NK-92 treated with Interleukin-12 subunit alpha and Interleukin-12 subunit beta, amount 100 ng/mL, for 24 hours (cell line): Measurements from ENCODE around the gene RNASEH2B.

Source experiments
- DNase-seq: peaks from one replicate; lab custom pipeline; 2025; lab: John Stamatoyannopoulos, UW

The RNASEH2B gene, protein sequence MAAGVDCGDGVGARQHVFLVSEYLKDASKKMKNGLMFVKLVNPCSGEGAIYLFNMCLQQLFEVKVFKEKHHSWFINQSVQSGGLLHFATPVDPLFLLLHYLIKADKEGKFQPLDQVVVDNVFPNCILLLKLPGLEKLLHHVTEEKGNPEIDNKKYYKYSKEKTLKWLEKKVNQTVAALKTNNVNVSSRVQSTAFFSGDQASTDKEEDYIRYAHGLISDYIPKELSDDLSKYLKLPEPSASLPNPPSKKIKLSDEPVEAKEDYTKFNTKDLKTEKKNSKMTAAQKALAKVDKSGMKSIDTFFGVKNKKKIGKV

DNA sequence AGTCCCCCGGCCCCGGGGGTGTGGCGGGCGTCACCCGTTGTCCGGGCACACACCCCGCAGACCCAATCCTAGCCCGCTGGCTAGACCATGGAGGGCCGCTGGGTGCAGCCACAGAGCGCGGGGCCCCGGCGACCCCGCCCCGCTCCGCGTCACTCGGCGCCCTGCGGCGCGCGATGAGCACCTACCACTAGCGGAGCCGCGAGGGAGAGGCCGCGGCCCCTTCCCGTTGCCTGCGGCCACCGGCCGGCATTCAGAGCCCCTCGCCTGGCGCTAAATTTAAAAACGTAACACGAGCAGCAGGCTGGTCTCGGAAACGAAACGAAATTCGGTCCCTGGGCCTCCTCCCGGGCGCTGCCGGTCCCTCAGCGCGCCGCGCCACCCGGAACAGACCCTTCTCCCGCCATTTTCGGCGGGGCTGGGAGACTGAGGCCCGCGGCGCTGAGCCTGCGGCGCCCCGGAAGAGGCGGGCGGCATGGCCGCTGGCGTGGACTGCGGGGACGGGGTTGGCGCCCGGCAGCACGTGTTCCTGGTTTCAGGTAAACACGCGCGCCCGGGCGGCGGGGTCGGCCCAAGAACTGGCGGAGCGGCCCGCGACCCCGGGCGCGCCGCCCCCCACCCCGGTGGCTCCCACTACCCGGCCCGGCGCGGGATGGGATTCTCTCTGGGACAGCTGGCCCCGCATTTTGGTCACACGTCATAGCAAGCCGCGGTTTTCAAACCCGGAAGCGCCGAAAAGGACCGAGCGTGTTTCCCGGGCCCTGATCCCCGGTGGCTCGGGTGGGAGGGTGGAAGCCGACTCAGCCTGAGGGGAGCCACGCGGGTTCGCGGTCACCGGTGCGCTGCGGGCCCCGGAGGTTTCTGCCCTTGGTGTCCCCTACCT lies at the start of gene RNASEH2B:
Gene RNASEH2B (plus strand): TSS at position 187 of the 880 bp plus-strand sequence. CDS start 286 bp downstream, at position 473.
- DNase-seq: peak; percentile 77

DNA sequence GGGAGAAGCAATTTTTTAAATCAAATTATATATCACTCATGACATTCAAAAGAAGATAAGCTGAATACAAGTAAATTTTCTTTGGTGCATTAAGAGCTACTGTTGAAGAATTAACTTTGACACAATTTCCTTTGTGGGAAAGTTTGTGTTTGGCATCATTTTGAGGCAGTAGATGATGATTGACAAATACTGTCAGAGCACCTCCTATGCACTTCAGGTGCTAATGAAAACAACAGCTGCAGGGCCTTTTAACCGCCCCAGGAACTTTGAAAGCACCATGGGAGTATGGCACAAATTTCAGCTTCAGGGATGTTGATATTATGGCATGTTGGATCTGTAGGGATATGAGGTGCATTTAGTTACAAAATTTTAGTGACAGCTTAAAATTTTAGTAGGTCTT lies 45.1 kb upstream of the RNASEH2B start:
- DNase-seq: no peak

DNA sequence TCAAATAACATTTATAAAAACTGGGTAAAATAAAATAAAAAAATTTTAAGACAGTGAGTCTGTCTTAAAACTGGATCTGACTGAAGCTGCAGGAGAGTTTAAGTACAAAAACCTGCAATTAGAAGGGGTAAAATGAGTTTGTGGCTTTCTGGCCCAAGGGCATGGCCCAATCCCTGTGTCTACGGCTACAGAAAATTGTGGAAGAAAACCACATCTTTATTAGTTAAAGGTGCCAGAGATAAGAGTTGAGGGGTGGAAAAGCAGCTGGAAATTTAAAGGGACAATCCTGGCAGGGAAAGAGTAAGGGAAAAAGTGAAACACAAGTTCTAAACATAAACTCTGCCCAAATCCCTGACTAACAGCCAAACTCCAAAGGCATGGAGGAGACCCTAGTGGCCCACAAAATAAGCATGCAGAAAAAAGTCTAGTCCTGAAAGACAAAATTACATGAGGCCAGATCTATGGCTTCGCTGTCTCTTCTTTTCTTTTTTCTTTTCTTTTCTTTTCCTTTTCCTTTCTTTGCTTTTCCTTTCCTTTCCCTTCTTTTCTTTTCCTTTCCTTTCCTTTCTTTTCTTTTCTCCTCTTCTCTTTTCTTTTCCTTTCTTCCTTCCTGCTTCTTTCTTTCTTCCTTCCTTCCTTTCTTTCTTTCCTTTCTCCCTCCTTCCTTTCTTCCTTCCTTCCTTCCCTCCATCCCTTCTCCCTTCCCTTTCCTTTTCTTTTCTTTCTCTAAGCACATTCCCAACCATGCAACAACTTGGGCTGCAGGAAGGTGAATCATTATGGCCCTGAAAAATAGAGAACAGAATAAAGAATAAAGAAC lies 42.6 kb upstream of the RNASEH2B start:
- no peak for DNase-seq

DNA sequence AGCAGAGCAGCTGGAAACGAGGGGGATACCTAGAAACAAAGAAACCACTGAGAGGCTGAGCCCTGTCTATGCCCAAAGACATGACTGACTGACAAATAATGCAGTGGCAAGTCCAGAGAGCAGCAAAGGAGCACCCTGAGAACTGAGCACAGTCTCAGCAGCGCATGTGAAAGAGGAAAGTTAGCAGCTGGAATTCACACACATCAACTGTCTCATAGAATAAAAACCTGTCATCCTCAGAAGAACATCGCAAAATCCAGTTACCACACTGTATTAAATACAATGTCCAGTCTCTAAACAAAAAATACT lies 42.0 kb upstream of the RNASEH2B start:
- DNase-seq: no peak

DNA sequence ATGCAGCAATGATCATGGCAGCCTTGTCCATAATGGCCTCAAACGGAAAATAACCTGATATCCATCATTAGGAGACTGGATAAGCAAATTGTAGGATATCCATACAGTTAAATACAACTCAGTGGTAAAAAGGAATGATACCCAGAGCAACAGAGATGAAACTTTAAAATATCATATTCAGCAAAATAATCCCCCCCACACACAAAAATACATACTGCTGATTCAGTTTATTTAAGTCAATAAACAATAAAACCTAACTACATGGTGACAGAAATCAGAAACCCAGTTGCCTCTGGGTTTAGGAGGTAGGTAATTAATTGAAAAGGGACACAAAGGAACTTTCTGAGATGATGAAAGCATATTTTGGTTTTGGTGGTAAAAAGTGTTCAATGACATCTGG lies 38.2 kb upstream of the RNASEH2B start:
- no peak for DNase-seq

DNA sequence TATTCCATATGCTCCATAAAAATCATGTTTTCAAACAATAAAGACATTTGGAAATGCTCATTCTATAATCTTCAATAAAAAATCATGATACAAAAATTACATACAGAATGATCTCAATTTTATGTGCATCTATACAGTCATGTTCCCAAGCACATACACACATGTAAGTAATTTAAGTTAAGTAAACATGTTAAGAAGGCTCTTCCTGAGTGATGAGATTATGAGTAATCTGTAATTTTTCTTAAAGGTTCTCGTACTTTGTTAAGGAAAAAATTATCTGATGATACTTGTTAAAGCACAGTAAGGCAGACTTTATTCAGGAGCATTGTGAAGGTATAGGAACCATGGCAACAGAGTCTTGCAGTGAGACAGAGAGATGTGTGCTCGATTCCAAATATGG lies 36.1 kb upstream of the RNASEH2B start:
- no peak for DNase-seq

DNA sequence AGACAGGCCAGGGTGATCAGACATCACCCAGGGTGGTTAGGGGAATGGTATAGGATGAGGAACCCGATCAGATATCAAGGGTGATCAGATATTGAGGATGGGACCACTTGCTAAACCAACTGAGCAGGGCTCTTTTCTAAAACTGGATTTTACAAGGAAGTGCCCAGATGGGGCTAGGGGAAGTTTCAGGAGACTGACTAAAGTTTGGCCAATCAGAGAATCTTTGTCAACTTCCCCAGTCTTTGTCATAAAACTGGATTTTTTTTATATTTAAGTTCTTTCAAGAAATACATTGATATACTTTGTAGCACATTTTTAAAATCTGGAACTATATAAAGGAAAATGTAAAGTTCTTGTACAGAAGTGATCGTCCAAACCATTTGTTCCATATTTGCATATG lies 35.6 kb upstream of the RNASEH2B start:
- no peak for DNase-seq

DNA sequence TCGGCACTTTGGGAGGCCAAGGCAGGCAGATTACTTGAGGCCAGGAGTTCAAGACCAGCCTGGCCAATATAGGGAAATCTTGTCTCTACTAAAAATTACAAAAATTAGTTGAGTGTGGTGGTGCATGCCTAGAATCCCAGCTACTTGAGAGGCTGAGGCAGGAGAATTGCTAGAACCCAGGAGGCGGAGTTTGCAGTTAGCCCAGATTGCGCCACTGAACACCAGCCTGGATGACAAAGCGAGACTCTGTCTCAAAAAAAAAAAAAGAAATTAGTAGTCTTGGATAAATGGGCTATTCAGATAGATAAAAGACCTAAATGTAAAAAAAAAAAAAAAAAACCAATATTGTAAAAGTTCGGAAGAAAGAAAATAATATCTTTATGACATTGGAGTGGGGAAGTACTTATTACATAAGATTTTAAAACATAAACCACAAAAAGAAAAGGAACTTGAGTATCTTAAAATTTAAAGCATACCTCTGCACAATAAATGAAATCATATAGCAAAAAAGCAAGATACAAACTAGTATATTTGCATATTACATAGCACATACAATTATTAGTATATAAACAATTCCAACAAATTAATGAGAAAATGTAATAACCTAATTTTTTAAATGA lies 26.7 kb upstream of the RNASEH2B start:
- DNase-seq: no peak

DNA sequence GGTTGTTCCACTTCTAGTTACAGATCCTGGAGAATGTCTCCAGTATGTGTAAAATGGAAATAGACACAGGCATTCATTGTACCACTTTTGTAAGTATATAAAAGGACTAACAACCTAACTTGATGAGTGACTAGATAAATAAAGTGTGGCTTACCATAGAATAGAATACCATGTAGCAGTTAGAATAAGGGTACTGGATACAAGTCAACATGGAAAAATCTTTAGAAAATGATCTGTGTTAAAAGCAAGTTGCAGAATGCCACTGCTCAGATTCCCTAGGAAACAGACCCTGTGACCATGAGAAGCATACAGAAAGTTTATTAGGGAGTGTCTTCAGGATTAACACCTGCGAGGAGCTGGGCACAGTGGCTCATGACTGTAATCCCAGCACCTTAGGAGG lies 25.9 kb upstream of the RNASEH2B start:
- DNase-seq: no peak

DNA sequence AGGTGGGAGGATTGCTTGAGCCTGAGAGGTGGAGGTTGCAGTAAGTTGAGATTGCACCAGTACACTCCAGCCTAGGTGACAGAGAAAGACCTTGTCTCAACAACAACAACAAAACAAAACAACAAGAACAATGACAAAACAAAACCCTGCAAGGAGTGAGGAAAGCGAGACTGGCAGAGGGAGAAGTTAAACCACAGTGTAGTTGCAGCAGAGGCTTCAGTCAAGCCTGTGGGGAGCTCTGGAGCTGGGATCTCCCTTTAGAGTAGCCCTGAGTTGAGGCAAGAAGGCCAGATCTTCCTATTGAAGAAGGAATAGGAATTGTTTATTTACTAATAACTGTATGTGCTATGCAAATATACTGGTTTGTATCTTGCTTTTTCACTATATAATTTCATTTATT lies 25.3 kb upstream of the RNASEH2B start:
- DNase-seq: no peak

DNA sequence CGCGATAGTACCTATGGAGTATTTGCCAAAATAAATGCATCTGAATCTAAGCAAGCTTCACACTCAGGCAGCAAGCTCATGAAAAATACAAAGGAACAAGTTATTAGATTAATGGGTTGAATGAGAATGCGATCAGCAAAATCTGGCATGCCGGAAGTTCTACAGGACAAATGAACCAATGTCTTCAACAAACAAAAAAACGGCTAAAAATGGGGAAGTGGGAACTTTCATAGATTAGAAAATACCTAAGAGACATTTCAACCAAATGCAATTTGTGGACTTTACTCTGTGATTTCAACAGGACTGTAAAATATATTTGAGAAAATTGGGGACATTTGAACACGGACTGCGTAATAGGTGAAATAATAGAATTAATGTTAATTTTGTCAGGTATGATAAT lies 22.4 kb upstream of the RNASEH2B start:
- DNase-seq: no peak

DNA sequence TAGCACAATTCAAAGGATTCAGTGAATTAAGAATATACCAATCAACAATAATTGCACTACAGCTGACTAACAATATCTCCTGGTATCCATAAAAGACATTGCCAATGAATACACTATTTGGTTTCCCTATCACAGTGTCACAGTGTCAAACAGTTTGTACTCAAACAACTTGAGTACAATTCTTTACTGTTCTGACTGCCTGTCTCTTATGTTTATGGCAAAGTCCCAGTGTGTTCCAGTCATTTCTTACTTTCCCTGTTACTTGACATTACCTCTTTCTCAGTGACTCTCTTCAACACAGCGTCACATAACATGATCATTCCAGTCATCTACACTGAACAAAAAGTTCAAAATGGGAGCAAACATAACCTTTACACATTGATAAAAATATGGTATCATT lies 21.2 kb upstream of the RNASEH2B start:
- no peak for DNase-seq

DNA sequence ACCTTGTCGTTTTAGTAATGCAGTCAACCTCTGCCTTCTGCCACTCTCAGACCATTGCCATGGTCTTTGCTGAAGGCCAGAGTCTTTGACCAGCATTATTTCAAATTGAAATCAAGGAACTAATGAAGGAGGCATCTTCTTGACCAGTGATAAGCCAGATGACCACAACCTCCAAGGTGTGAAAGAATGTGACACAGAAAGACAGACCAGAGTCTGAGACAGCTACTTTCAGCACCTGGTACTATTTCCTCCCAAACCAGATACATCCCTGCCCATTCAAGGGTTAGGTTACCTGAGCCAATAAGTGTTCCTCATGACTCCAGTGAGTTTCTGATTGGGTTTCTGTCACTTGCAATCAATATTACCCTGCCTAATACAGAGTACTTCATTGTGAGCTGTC lies 20.3 kb upstream of the RNASEH2B start:
- no peak for DNase-seq

DNA sequence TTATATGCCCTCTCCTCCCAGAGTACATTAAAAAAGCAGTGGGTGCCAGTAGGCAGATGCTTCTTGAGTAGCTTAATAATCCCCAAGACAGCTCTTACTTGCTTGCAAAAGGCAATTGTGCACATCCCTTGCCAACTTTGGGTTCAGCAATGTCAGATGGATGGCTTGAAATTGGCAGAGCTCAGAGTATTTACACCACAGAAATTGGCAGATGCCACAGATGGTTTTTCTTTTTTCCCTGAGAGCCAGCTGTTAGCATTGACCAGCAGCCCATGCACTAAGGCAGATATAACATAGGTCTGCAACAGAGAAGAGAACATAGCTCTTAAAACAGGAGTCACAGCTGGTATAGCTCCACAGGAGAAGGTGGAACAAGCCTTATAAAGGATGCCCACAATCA lies 18.4 kb upstream of the RNASEH2B start:
- no peak for DNase-seq

DNA sequence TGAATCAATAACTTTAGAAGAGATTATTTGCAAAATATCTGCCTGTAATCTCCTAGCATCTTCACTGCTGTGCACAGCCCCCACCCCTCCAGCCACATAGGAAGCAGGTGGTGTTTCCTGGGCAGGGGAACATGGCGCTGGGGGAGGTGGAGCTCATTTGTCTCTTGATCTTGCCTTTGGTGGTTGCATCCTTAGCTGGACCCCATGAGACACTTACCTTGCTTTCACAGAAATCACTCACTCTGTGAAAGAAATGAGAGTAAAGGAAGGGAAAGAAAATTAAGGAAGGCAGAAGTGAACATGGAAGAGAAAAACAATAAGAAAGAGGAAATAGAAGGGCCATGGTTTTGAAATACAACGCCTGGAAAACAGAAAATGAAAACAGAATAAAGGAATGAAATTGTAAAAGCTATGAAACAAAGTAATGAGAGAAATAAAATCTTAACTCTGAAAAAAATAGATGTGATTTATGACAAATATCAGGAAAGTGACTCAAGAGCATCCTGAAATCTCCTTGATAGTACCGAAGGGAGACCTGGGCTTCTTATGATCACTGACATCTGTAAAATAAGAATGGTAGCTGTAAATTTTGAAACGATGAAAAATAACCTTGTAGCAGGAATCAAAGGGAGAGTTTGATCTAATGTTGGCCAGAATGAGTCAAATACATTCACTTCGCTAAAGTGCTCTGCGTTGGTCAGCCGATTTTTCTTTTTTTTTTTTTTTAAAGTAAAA lies 17.2 kb upstream of the RNASEH2B start:
- no peak for DNase-seq

DNA sequence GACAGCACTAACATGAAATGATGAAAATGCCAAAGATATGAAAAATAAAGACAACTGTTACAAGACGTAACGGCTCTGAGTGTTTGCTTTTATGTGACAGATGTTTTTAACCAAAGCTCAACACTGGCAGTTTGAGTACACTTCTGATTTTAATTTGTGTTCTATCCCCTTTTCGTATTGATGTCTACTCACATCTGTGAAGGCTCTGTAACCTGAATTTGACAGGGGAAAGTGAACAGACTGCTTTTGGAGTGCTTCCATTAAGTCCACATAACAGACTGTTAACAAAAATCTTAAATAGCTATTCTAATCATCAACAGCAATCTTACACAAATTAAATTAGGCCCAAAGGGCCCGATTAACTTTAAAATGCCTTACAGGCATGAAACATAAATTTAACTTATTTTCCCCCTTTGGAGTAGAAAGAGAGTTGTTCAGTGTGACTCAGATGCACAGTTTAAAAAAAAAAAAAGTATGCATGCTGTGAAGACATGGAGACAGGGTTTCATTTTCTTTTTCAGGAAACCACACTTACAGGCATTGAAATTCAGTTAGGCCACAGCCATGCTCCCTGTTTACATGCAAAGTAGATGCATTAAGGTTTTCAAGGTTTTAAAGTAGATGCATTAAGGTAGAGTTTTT lies 16.3 kb upstream of the RNASEH2B start:
- no peak for DNase-seq

DNA sequence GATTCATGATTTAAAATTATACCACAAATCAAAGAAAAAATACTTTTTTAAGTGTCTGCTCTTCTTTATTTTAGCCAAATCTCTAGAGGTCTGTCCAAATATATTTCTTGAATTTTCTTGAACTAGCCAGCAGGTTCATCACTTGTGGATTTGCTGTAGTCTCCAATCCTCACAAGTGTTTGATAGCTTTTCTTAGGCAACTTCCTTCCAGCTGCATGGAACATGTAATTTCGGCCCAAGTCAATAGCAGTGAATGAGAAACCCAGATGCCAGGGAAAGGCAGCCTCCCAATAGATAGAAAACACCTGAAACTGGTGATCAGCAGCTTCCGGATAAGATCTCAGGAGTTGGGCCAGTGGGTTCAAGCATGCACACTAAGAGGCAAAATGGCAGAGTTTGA lies 15.6 kb upstream of the RNASEH2B start:
- no peak for DNase-seq

DNA sequence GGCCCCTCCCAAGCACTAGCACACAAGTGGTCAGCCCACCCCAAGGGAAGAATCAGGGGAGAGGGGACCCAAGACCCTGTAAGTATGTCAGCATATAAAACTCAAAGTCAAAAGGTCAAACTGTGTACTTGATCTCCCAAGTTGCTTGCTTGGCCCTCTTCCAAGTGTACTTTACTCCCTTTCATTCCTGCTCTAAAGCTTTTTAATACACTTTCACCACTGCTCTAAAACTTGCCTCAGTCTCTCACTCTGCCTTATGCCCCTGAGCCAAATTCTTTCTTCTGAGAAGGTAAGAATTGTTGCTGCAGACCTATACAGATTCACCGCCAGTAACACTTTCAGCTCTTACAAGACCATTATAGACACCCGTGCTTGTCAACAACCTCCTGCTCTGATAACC lies 15.1 kb upstream of the RNASEH2B start:
- no peak for DNase-seq

DNA sequence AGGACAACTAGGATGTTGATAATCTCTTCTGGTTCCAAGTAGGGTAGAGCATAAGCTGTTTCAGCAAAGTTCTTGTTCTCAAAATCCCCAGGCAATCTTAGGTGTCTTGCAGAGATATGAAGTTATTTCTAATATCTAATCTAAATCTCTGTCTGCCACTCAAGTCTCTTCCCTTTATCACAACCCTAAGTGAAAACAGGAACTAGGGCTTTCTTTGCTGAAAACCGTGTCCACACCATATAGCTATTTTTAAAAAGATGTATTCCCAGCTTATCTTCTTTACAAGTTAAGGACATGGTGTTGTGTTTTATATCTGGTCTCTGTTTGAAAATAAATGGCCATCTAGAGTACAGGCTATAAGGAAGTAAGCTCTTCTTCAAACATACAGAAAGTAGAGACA lies 11.3 kb upstream of the RNASEH2B start:
- DNase-seq: no peak

DNA sequence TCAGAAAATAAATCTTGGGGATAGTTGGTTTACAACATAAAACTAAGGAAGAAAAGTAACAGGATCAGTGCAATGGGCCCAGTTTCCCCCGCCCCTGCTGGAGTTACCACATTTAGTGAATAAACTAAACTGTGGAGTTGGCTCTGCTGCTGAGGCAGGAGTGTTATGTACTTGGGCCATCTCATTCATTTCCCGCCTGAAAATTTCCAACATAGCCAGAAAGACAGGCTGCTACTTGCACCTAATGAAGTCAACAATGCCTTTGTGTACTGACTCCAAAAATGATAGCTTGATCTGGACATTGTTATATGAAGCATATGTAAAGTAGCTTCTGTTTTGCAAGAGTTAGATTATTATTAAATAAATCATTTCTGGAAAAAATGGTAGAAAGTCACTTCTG lies 7.9 kb upstream of the RNASEH2B start:
- no peak for DNase-seq

DNA sequence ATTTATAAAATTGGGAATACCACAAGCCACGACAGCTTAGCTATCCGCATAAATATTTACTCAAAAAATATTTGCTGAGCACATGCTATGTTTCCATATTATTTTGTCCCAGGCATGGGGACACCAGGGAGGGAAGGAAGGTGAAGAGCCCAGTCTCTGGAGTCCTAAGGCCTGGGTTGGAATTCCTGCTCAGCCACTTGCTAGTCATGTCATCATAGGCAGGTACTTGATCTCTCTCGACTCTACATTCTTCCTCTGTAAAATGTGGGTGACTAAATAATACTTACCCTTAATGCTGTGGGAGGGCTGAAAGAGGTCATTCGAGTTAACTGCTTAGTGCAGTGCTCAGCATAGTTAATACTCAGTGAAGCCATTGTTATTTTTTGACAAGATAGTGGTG lies 4.3 kb upstream of the RNASEH2B start:
- DNase-seq: no peak
